RPMI7951 (cell line): ENCODE results near the gene TYROBP. TPM values are rescaled to one million over a fixed set of nuclear protein-coding genes. Genes with fewer than 3 reads are reported as not detected.
"Not testable (repeated sequence)": the region's sequence is repeated elsewhere in the genome, so short reads cannot be mapped to it uniquely, and the experiment has no call there.

Experiments
- DNase-seq: peaks from one replicate; pipeline ENCODE4 v3.0.0-alpha.2; 2012; ENCODE audit warnings: low read depth
- total RNA-seq: library from RNA; depleted of rRNA; stranded (reverse); fragments of >200 nt; shearing (Covaris generic); gene quantifications from 2 replicates; pipeline ENCODE4 v1.2.3, GENCODE V29; 2014

TYROBP gene
- total RNA-seq, 1 experiment from 2014 or later = not detected

GRCh38 chr19:35901854-35902661 lies 6.0 kb downstream of the TYROBP start, which contains the start of gene HCST:
Gene HCST (plus strand): TSS chr19:35902529. CDS start chr19:35902594, 65 bp downstream.
- peak; percentile 19 for DNase-seq

- DNase-seq = peak; percentile 47
These were observed 6.9 kb downstream of the TYROBP start for GRCh38 chr19:35901055-35901644.

DNA sequence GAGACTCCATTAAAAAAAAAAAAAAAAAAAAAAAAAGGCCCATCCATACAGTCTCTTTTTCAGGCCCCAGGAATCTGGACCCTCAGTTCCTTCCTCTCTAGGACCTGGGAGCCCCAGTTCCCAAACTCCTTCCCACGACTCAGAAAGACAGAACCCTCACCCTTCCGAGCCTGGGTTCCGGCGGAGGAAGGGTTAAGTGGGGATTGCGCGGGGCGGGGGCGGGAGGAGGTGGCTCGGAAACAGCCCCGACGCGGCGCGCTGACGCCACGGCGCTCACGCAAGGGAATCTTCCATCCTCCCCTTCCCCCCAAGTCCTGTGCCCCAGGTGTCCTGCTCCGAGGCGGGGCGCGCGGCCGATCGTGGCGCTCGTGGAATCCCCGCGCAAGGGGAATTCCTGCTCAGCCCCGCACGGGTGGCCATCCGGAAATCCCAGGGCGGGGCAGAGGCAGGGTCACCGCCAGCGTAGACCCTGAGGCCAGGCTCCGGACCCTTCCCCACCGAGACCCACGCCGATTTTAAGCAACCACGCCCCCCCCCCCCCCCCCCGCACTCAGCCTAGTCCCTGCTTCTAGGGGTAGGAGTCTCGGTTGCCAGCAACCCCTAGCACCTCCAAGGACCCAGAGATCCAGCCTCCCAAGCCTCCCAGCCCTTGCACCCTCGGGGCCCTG lies 8.4 kb downstream of the TYROBP start:
- DNase-seq = peak; percentile 85

GRCh38 chr19:35898499-35898809 lies 9.6 kb downstream of the TYROBP start:
- no peak for DNase-seq

GRCh38 chr19:35897706-35898451 lies 10.2 kb downstream of the TYROBP start:
- DNase-seq = no peak

GRCh38 chr19:35896643-35897040 lies 11.5 kb downstream of the TYROBP start:
- DNase-seq = no peak

- no peak for DNase-seq
These were observed 12.0 kb downstream of the TYROBP start for GRCh38 chr19:35895911-35896642.

GRCh38 chr19:35894342-35894741 lies 13.8 kb downstream of the TYROBP start:
- no peak for DNase-seq

- not testable (repeated sequence) for DNase-seq
These were observed 16.3 kb downstream of the TYROBP start for GRCh38 chr19:35891819-35892218.

- no peak for DNase-seq
These were observed 17.9 kb downstream of the TYROBP start for GRCh38 chr19:35890113-35890650.

- no peak for DNase-seq
These were observed 18.6 kb downstream of the TYROBP start for GRCh38 chr19:35889370-35890112.

DNA sequence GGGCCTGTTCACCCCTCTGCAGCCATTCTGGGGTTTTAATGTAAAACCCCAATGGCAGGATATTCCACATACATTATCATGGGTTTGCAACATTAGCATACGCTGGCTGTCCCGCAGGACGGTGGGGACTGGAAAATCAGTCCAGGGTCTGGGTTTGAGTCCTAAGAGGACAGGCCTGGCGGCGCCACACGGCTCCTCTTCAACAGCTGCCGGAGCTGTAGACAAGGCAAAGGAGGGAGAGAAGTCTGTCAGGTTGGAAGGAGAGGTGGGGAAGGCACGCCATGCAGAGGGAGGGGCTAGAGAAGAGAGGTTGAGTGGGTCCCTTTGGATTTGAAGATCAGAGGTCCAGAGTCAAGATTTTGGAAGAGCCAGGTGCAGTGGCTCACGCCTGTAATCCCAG lies 19.7 kb downstream of the TYROBP start:
- DNase-seq = no peak

DNA sequence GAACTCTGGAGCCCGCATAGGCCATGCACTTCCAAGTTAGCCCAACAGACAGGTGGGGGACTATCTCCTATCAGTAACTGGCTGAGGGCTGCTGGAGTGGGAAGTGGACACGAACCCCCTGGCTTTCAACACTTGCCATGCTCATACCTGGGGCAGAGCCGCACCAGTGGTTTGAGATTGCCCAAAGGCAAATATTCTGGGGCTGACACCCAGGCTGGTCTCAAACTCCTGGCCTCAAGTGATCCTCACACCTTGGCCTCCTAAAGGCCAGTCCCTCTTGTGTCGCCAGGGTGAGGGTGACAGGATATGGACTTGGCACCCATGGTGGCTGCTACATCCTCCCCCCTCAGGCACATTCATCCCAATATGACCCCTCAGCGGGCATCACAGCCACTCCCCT lies 20.9 kb downstream of the TYROBP start:
- DNase-seq = no peak

DNA sequence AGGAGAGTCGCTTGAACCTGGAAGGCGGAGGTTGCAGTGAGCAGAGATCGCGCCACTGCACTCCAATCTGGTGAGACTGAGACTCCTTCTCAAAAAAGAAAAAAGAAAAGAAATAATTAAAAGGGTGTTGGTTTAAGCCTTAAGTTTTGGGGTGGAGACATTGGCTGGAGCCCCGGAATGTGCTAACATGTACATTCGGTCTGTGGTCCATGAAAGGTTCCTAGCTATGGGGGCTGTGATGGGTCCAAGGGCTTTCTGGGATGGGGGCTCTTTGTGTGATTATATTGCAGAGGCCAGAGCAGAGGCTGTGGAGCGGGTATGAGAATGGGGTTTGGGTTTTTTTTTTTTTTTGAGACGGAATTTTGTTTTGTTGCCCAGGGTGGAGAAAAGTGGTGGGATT lies 22.2 kb downstream of the TYROBP start:
- no peak for DNase-seq

DNA sequence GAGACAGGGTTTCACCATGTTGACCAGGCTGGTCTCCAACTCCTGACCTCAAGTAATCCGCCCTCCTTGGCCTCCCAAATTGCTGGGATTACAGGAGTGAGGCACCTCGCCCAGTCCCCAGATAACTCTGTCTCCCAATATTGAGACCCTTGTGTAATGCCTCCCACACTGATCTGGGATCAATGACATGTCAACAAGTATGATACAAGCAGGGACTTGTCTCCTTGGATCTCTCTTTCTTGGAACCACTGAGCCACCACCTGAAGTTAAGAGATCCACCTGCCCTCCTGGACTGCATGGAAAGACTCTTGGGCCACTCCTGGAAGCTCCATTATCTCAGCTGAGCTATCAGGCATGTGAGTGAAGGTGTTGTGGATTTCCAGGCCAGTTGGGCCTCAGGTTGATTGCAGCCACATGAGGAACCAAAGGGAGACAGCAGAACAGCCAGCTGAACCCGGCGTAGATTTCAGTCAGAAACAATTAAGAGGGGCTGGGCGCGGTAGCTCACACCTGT lies 22.8 kb downstream of the TYROBP start:
- no peak for DNase-seq

GRCh38 chr19:35883882-35884281 lies 24.2 kb downstream of the TYROBP start:
- no peak for DNase-seq

DNA sequence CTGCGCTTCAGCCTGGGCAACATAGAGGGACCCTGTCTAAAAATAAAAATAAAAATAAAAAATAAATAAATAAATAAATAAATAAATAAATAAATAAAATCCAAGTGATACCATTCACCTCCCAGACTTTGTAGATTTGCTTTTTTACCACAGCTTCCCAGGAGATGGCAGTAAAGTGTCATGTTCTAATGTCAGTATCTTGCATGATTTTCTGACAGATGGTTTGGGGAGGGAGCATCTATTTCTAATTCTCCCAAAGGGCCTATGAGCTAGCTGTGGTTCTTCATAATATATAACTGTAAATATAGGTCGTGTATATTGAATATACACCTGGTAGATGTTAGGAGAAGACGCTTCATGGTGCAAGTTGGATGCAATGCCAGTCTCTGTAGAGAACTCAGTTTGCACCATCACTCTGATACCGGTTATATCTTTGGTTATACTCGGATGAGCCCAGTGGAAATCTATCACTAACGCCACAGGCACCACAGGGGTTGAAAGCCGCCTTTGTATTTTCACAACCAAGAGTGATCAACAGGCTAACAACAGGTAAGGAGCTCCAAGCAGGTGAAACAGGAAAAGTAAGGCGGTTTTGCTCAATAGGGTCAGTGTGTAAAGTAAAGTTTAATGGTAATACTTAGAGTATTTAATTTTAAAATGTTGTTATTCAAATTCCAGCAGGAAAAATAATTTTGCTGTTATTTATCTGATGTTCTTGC lies 25.8 kb downstream of the TYROBP start:
- DNase-seq = peak; percentile 77

GRCh38 chr19:35879770-35880317 lies 28.3 kb downstream of the TYROBP start:
- DNase-seq = peak; percentile 92

- DNase-seq = no peak
These were observed 29.0 kb downstream of the TYROBP start for GRCh38 chr19:35879068-35879467.
